NCI-H526 treated with DMSO at 0.1 percent for 48 hours (cell line): Measurements from ENCODE around the gene TESPA1.
"Not testable (repeated sequence)": the region's sequence is repeated elsewhere in the genome, so short reads cannot be mapped to it uniquely, and the experiment has no call there.

Experiments
- DNase-seq: peaks from one replicate; lab custom pipeline; 2025; lab: John Stamatoyannopoulos, UW

Gene TESPA1

GRCh38 chr12:54984658-54985376 lies at the start of gene TESPA1:
TSS of gene TESPA1 (minus strand) at chr12:54984762. CDS start at chr12:54974562, 10,200 bp downstream.
- DNase-seq, result no peak

- DNase-seq, result no peak
Measured at GRCh38 chr12:55034218-55034617, 49.7 kb upstream of the TESPA1 start.

GRCh38 chr12:55025508-55025907 lies 40.9 kb upstream of the TESPA1 start:
- DNase-seq, result no peak

GRCh38 chr12:55024575-55024974 lies 40.0 kb upstream of the TESPA1 start:
- DNase-seq, result no peak

GRCh38 chr12:55019784-55020183 lies 35.2 kb upstream of the TESPA1 start, which contains the start of gene NEUROD4:
TSS of gene NEUROD4 (plus strand) at chr12:55019974. CDS start at chr12:55026440, 6,466 bp downstream.
- no peak for DNase-seq

- DNase-seq, result no peak
Measured at GRCh38 chr12:55017416-55017925, 32.9 kb upstream of the TESPA1 start.

GRCh38 chr12:55008944-55009585 lies 24.5 kb upstream of the TESPA1 start:
- no peak for DNase-seq

- no peak for DNase-seq
Measured at GRCh38 chr12:55002355-55002754, 17.8 kb upstream of the TESPA1 start.

- no peak for DNase-seq
Measured at GRCh38 chr12:55001198-55001868, 16.8 kb upstream of the TESPA1 start.

GRCh38 chr12:54998958-54999510 lies 14.5 kb upstream of the TESPA1 start:
- no peak for DNase-seq

- DNase-seq, result no peak
Measured at GRCh38 chr12:54997929-54998522, 13.5 kb upstream of the TESPA1 start.

GRCh38 chr12:54996205-54996604 lies 11.6 kb upstream of the TESPA1 start:
- DNase-seq, result no peak

- peak; percentile 37 for DNase-seq
Measured at GRCh38 chr12:54993181-54993835, 8.7 kb upstream of the TESPA1 start.

- DNase-seq, result no peak
Measured at GRCh38 chr12:54991991-54992375, 7.4 kb upstream of the TESPA1 start.

- DNase-seq, result no peak
Measured at GRCh38 chr12:54991161-54991990, 6.8 kb upstream of the TESPA1 start.

- no peak for DNase-seq
Measured at GRCh38 chr12:54989829-54990228, 5.3 kb upstream of the TESPA1 start.

- no peak for DNase-seq
Measured at GRCh38 chr12:54988402-54989054, 4.0 kb upstream of the TESPA1 start.

GRCh38 chr12:54987611-54988231 lies 3.2 kb upstream of the TESPA1 start:
- no peak for DNase-seq

- not testable (repeated sequence) for DNase-seq
Measured at GRCh38 chr12:54986773-54987172, 2.2 kb upstream of the TESPA1 start.
